Thoracic aorta (tissue), 2 donors: ENCODE results near the gene PCBP4. TPM values are rescaled to one million over a fixed set of nuclear protein-coding genes. Genes with fewer than 3 reads are reported as not detected.

ENCODE experiments used
- ATAC-seq: fragments of 150-250 bp; one replicate; pipeline ENCODE4 v1.8.0; 2017; ENCODE audit warnings: low read depth; ENCODE audit not compliant: insufficient number of reproducible peaks, low FRiP score
- DNase-seq: peaks from one replicate; pipeline ENCODE4 v3.0.0-alpha.2; 2020; ENCODE audit warnings: low spot score
- H3K27ac ChIP-seq, 2 donors: fragments of 200-600 bp; sonication (generic); 1 replicate in 1 of 2; 2 replicates in 1 of 2; pipeline ENCODE4 v1.5.1; 2016; ENCODE audit warnings: mild to moderate bottlenecking in 2 of 2, moderate library complexity in 2 of 2
- H3K27me3 ChIP-seq: fragments of 200-600 bp; sonication (generic); replicated peaks from 2 replicates; pipeline ENCODE4 v1.6.0; 2016; ENCODE audit warnings: mild to moderate bottlenecking; ENCODE audit not compliant: insufficient read depth
- H3K36me3 ChIP-seq: fragments of 200-600 bp; sonication (generic); one replicate; pipeline ENCODE4 v1.5.1; 2016
- H3K4me1 ChIP-seq, 2 donors: fragments of 200-600 bp; sonication (generic); 1 replicate in 1 of 2; 2 replicates in 1 of 2; pipeline versions ENCODE4 v1.5.1 to v1.6.0; 2016; ENCODE audit warnings: low read depth in 2 of 2, mild to moderate bottlenecking in 1 of 2; ENCODE audit not compliant: control insufficient read depth in 1 of 2
- H3K4me3 ChIP-seq: fragments of 200-600 bp; sonication (generic); 2 replicates; pipeline ENCODE4 v1.5.1; 2016; ENCODE audit warnings: mild to moderate bottlenecking
- H3K9me3 ChIP-seq: fragments of 200-600 bp; sonication (generic); 2 replicates; pipeline ENCODE4 v1.5.1; 2016
- CTCF ChIP-seq: fragments of 200-600 bp; sonication (generic); IDR thresholded peaks from one replicate; pipeline ENCODE4 v1.5.1; 2019; ENCODE audit warnings: antibody characterized with exemption
- total RNA-seq, 2 donors: library from RNA; depleted of rRNA; stranded (reverse); fragments of >200 nt; gene quantifications; one replicate each; pipeline versions ENCODE4 v1.1.0 to v1.2.3, GENCODE V29; 2016

The PCBP4 gene
- total RNA-seq, 2 donors from 2014 or later = 127 to 144 TPM

DNA sequence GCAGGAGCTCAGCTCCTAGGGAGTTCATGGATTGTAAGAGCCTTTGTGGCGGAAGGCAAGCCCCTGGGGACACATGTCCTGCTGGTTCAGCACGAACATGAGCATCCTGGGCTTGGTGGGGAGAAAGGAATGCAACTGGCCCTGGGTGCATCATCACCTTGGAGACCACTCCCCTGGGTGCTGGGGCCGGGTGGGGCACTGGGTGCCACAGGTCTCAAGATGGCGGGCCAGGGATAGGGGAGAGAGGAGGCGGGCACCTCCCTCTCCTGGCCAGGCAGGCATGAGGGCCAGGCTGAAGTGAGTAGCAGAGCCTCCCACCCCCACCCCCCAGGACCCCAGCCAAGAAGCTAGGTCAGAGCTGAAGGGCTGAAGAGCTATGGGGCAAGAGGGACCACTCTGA, 768 bp downstream of the PCBP4 start:
- Histone ChIP-seq H3K27me3 (no peaks in the 10 kb centered on the region), H3K4me1 (peaks cover 35 to 62% of the 10 kb centered on the region in 2 donors), H3K4me3 (peak overlapping the region; percentile 98), H3K9me3 (no peaks in the 10 kb centered on the region), H3K36me3 (no peaks in the 10 kb centered on the region), H3K27ac (peak overlapping the region; percentile 91 to 95)
- TF ChIP-seq CTCF = no peak
- ATAC-seq (no peak), DNase-seq (no peak)

DNA sequence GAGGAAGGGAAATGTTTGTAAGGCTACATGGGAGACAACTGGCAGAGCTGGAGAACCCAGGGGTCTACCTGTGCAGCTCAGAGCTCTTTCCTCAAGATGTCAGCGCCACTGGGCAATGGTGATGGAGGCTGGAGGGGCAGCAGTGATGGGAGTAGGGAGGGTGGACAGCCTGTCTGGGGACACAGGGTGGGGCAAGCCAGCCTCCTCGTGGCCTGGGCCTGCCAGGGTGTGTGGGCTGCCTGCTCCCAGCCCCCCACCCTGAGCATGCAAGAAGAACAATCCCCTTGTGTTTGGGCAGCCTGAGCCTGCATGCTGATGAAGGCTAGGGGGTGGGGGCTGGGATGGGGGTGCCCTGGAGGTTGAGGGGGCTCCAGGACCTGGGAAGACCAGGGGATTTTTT, 1.2 kb downstream of the PCBP4 start:
- Histone ChIP-seq H3K36me3 (no peaks in the 10 kb centered on the region), H3K4me3 (peak overlapping the region; percentile 98), H3K9me3 (no peaks in the 10 kb centered on the region), H3K4me1 (peaks cover 35 to 64% of the 10 kb centered on the region in 2 donors), H3K27ac (peak overlapping the region; percentile 91 to 95), H3K27me3 (no peaks in the 10 kb centered on the region)
- no peak for TF ChIP-seq CTCF
- ATAC-seq = no peak
- no peak for DNase-seq

- TF ChIP-seq CTCF = no peak
- DNase-seq (no peak), ATAC-seq (no peak)
- Histone ChIP-seq H3K4me1 (peaks cover 35 to 64% of the 10 kb centered on the region in 2 donors), H3K4me3 (no peak overlapping the region), H3K9me3 (no peaks in the 10 kb centered on the region), H3K27me3 (no peaks in the 10 kb centered on the region), H3K27ac (peak overlapping the region; percentile 21 to 58), H3K36me3 (peaks cover 9% of the 10 kb centered on the region)
These were observed 2.7 kb downstream of the PCBP4 start for GRCh38 chr3:51964521-51964920.

DNA sequence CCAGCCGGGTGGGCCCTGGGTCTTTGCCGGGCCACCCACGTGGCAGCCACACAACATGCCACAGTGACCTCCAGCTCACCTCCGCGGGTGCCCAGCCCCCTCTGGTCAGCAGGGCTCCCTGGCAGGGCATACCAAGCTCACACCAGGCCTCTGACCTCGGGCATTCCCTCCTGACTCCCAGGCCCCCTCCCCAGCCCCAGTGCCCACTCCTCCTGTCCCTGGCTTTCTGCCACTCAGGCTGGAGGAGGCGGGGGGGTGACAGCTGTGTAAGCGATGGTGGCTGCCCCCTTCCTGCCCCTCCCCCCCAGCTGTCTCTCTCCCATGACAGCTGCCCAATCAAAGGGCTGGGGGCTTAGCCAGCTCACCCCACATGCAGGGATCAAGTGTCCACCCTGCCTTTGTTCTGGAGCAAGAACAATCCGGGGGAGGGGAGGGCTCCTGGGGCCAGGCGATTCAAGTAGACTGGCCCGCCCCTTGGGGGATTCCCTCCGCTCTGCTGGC, 3.3 kb downstream of the PCBP4 start:
- ATAC-seq (no peak), DNase-seq (no peak)
- H3K36me3 ChIP-seq = peaks cover 13% of the 10 kb centered on the region
- no peak for TF ChIP-seq CTCF
- no peaks in the 10 kb centered on the region for H3K9me3 ChIP-seq
- H3K27ac ChIP-seq = peak overlapping the region; percentile 21 to 58
- peaks cover 35 to 64% of the 10 kb centered on the region in 2 donors for H3K4me1 ChIP-seq
- H3K4me3 ChIP-seq = no peak overlapping the region
- H3K27me3 ChIP-seq = no peaks in the 10 kb centered on the region

GRCh38 chr3:51962854-51963530, 4.3 kb downstream of the PCBP4 start:
- peaks cover 17% of the 10 kb centered on the region for H3K36me3 ChIP-seq
- no peak overlapping the region for H3K4me3 ChIP-seq
- no peaks in the 10 kb centered on the region for H3K27me3 ChIP-seq
- ATAC-seq = no peak
- TF ChIP-seq CTCF = no peak
- DNase-seq = no peak
- peak overlapping the region in 1 of 2 donors; percentile 2 for H3K27ac ChIP-seq
- H3K9me3 ChIP-seq = no peaks in the 10 kb centered on the region
- H3K4me1 ChIP-seq = peaks cover 29 to 55% of the 10 kb centered on the region in 2 donors
